GM18526 (cell line): ENCODE data around the gene UGT1A5.

Source experiments
- POLR2A ChIP-seq: IDR thresholded peaks from 3 replicates; pipeline ENCODE4 v1.6.1; 2011; ENCODE audit not compliant: insufficient read length; ENCODE audit errors: extremely low read depth

Gene UGT1A5

DNA sequence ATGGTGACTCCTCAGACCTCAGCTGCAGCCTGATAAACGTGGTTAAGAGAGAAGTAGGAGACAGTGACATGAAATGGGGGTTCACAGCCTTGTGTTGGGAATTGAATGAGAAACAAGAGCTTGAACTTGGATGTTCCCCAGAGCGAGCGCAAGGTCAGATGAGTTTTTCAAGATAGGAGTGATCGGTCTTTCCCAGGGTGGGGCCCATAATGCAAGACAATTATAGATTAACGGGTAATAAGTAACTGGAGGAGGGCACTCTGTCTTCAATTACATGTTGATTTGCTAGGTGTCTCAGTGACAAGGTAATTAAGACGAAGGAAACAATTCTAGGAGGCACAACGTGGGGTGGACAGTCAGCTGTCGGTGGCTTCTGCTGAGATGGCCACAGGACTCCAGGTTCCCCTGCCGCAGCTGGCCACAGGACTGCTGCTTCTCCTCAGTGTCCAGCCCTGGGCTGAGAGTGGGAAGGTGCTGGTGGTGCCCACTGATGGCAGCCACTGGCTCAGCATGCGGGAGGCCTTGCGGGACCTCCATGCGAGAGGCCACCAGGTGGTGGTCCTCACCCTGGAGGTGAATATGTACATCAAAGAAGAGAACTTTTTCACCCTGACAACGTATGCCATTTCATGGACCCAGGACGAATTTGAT is at the start of gene UGT1A5:
Gene UGT1A5 (plus strand): TSS at position 297 of the 651 bp plus-strand sequence. CDS start 85 bp downstream, at position 382.
- no peak for TF ChIP-seq POLR2A

DNA sequence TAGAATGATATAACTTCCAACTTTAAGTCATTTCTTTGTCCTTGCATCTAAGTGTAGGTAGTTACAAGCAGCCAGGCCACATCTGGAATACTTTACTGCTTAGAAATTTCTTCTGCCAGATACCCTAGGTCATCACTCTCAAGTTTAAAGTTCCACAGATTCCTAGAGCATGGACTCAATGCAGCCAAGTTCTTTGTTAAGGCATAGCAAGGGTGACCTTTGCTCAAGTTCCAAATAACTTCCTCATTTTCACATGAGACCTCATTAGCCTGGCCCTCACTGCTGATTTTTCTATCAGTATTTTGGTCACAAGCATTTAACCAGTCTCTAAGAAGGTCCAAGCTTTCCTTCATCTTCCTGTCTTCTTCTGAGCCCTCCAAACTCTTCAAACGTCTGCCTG is 48.8 kb upstream of the UGT1A5 start:
- no peak for TF ChIP-seq POLR2A

DNA sequence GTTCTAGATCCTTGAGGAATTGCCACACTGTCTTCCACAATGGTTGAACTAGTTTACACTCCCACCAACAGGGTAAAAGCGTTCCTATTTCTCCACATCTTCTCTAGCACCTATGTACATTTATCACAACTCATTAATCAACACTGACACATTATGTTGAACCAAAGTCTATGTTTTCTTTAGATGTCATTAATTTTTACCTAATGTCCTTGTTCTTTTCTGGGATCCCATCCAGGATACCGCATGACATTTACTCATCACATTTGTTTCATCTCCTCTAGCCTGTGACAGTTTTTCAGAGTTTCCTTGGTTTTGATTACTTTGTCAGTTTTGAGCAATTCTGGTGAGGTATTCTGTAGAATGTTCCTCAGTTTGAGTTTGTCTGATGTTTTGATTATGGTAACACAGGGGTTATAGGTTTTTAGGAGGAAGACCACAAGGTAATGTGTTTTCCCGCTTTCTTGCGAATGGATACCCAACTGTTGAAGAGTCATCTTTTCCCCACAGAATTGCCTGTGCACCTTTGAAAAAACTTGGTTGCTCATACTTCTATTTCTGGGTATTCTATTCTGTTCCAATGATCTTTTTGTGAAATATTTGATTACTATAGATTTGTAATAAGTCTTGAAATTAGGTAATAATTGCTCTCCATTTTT is 44.0 kb upstream of the UGT1A5 start:
- no peak for TF ChIP-seq POLR2A

DNA sequence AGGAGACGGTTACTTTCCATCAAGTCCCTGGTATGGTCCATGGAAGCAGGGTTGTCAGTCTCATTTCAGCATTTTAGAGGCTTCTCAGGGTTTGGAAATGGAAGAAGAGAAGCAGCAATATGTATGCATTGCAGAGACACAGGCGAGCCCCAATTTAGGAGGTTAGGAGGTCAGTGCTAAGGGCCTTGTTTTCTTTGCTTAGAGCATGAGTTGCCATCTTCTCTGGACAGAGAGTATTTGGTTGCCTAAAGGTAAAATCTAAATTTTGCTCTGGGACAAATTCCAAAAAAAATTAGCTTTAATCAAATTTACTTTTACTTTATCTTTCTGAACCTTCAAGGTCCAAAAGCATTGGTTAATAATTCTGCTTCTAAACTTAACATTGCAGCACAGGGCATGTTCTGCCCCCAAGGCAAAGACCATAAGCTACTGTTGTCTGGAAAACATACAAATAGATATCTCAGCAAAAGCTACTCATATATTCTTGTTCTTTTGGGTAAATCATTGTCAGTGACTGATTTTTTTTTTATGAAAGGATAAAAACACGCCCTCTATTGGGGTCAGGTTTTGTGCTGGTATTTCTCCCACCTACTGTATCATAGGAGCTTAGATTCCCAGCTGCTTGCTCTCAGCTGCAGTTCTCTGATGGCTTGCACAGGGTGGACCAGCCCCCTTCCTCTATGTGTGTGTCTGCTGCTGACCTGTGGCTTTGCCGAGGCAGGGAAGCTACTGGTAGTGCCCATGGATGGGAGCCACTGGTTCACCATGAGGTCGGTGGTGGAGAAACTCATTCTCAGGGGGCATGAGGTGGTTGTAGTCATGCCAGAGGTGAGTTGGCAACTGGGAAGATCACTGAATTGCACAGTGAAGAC is 41.2 kb upstream of the UGT1A5 start, which contains the start of gene UGT1A9:
Gene UGT1A9 (plus strand): TSS at position 609 of the 872 bp plus-strand sequence. CDS start 37 bp downstream, at position 646.
- TF ChIP-seq POLR2A, result no peak

DNA sequence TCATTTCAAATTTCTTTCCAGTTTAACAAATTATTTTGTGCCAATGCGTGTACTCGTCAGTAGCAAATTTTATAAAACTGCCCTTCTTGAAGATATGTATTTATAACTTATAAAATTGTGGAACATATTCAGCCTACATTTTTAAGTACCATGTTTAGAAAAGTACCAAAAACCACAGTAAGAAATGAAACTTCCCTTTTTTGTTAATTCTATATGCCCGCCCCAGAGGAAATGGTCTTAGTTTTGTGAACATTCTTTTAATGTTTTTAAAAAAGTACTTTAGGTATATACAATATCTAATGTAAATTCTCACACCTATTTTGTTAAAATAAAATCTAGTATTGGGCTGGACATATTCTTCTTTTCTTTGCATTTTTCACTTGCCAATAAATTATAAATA is 39.8 kb upstream of the UGT1A5 start:
- TF ChIP-seq POLR2A, result no peak

DNA sequence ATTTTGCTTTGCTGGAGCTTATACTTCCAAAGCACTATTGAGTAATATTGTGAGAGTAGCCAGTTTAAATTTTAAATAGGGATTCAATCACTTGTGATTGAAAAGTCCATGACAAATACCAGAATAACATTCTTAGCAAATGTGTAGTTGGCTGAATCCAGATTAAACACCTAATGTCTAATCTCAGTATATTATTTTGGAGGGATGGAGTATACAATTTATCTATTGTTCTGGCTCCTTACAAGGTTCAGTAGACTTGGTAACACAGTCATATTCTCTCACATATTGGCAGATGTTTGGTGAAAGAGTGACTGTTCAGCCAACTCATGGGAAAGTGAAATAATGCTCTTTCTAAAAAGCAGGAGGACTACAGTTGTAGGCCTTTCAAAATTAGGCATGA is 38.8 kb upstream of the UGT1A5 start:
- no peak for TF ChIP-seq POLR2A

DNA sequence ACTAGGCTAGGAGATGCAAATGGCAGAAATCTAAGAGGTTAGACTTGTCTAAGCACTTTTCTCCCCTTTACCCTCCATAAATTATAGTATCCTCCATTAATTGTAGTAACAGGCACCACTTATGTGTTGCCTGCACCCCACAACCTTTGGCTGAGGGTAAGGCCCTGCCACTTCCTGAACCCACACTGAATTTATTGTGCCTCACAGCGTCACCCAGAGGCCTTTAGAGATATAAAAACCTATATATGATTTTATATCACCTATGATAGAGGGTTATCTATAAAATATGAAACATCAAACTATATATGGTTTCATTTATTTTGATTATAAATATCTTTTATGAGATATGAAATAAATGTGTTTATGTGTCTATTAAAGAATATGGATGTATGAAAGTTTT is 38.4 kb upstream of the UGT1A5 start:
- no peak for TF ChIP-seq POLR2A

DNA sequence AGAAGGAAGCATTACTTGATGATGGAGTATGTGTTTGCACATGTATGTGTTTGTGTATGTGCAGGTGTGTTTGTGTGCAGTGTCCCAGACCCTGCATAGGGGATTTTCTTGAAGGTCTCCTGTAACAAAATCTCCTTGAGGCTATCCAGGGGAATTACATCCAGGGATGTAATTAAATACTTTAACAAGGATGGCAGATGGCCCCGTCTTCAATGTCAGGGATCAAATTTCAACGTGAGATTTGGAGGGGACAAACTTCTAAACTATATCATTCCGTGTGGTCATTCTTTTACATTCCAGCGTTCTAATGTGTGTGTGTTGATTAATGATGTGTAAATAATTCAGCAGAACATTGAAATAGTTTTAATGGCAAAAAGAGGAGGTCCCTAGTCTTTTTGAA is 37.7 kb upstream of the UGT1A5 start:
- TF ChIP-seq POLR2A, result no peak

DNA sequence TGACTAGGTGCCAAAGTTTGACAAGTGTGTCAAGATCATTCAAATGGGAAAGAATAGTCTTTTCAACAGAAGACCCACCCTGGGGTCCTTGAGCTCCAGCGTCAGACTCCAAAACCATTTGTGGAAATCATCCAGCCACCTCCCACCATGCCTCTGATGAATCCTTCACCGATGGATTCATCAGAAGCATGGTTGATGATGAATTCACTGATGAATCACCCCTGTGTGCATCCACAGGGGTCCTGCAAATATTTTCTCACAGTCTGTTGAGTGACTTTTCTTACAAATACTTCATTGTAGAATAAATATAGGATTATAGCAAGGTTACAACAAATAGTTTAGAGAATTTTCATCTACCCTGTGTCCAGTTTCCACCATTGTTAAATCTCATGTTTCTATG is 36.7 kb upstream of the UGT1A5 start:
- TF ChIP-seq POLR2A, result no peak

DNA sequence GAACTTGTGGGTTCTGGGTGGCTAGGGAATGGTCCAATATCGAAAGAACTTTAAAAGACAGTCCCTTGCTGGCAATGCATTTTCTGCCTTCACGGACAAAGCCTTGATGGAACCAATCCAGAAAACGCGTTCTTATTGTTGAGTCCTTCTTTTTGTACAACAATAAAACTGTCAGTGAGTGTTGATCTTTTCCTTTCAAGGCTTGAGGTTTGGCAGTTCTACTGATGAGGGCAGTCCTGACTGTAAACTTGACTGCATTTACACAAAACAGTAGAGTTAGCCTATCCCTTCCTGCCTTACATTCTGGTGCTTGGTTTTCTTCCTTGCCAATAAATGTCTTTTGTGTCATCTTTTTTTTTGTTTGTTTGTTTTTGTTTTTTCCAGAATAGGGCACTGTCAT is 33.5 kb upstream of the UGT1A5 start:
- no peak for TF ChIP-seq POLR2A

DNA sequence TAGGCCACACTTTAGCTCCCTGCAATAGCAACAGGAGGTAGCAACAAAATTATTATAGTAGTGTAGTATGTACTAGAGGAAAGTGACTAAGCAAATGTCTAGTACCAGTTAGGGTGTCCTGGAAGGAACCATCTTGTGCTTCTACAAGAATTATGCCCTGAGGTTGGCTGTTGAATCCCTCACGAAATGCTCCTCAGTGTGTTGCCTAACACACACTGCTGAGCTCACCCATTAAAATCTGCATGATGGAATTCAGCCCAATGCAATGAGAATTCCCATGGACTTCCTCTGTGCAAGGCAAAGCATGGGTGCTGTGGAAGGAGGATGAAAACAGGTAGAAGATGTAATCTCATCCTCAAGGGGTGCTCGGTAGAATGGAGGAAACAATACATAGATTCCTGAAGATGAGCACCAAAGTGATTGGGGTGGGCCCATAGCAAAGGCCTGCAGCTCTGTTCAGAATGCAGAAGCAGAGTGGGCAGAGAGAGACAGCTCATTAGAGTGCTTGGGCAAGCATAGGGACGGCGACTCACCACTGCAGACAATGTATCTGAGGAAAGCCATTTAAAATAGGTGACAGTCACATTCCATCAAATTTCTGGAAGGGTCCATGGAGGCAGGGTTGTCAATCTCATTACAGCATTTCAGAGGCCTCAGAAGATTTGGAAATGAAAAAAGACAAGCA is 32.2 kb upstream of the UGT1A5 start:
- no peak for TF ChIP-seq POLR2A

DNA sequence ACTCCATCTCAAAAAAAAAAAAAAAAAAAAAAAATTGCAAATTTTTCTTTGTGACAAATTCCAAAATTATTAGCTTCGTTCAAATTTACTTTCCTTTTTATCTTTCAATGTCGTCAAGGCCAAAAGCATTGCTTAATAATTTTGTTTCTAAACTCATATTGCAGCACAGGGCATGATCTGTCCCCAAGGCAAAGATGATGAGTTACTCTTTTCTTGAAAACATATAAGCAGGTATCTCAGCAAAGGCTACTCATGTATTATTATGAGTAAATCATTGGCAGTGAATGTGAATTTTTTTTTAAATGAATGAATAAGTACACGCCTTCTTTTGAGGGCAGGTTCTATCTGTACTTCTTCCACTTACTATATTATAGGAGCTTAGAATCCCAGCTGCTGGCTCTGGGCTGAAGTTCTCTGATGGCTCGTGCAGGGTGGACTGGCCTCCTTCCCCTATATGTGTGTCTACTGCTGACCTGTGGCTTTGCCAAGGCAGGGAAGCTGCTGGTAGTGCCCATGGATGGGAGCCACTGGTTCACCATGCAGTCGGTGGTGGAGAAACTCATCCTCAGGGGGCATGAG is 31.1 kb upstream of the UGT1A5 start, which contains the start of gene UGT1A7:
Gene UGT1A7 (plus strand): TSS at position 381 of the 579 bp plus-strand sequence. CDS start 37 bp downstream, at position 418.
- TF ChIP-seq POLR2A, result no peak

DNA sequence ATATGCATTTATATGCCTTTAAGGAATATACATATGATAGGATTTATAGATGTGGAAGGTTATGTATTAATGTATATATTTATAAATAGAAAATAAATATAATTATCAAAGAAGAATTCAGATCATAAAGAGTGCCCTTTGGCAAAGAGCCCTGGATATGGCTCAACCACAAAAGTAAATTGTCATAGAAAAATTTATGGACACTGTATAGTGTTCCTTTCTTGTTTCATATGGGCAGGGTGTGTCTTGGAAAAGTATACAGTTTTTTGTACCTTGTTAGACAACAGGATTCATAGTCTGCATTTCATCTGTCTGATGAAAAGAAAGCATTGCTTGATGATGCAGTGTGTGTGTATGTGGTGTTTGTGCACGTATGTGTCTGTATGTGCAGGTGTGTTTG is 28.1 kb upstream of the UGT1A5 start:
- TF ChIP-seq POLR2A, result no peak

DNA sequence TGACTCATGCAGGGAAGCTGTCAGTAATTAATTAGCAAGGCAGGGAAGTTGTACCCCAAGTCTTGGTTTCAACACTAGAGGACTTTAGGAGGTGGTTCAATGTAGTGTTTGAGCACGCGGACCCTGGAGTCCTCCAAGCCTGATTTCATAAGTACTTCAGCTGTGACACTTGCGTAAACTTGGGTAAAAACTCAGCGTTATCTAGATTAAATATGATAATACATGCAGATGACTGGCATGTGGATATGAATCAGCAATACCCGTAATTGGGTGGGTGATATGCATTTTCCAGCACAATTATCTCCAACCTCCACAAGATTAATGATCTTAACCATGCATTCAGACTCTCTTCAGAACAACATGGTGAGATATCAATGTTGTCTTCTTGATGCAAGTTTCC is 25.8 kb upstream of the UGT1A5 start:
- TF ChIP-seq POLR2A, result no peak

DNA sequence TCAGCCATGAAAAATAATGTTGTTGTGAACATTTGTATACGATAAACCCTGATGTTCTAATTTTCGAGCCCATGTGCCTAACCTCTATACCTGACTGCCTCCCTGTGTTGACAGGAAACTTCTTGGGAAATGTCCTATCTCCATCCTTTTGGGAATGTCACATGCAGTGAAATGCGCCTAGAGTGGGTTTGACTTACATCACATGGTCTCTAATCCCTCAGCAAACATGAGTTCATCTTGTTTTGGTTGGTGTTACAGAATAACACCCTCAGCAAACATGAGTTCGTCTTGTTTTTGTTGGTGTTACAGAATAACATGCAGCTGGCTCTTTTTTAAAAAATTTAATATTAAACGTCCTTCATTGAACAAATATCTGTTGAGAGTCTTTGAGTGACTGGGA is 24.4 kb upstream of the UGT1A5 start:
- no peak for TF ChIP-seq POLR2A
